HCT116 (cell line): Measurements from ENCODE around the gene TRIM41. TPM values are rescaled to one million over a fixed set of nuclear protein-coding genes. Genes with fewer than 3 reads are reported as not detected.

Source experiments
- ATAC-seq: fragments of 200-7000 bp; cut with Tn5 transposase; 2 replicates; pipeline ENCODE4 v1.9.1; 2020; ENCODE audit warnings: mild to moderate bottlenecking, moderate library complexity
- BruUV-seq: library from RNA; stranded (reverse); fragments of 400-500 nt; replicated peaks from 2 replicates; lab custom pipeline; 2021; lab: Mats Ljungman, UMichigan
- CTCF ChIA-PET: fragments of 300-600 bp; sonication (Branson Sonifier 250); formaldehyde crosslinking; loops from one replicate; lab custom pipeline; 2021; ENCODE audit warnings: antibody characterized with exemption; lab: Charles Lee
- POLR2A ChIA-PET: fragments of 300-600, 350-600 bp; sonication (Branson Sonifier 250); formaldehyde crosslinking; loops from one replicate; lab custom pipeline; 2021; ENCODE audit warnings: antibody characterized with exemption; lab: Charles Lee
- RAD21 ChIA-PET, 2 experiments: fragments of 300-600 bp; sonication (Branson Sonifier 250); formaldehyde crosslinking; loops; one replicate each; lab custom pipeline; 2023; ENCODE audit warnings: low total read pairs in 2 of 2; ENCODE audit not compliant: uncharacterized antibody in 2 of 2, unreplicated experiment in 2 of 2, low non-redundant PET in 1 of 2; lab: Charles Lee
- DNase-seq: peaks from one replicate; pipeline ENCODE4 v3.0.0-alpha.2; 2010; ENCODE audit warnings: low read depth, low spot score
- H2AFZ ChIP-seq: fragments of 200-600 bp; shearing (Covaris generic), sonication (generic); 2 replicates; pipeline ENCODE4 v1.6.1; 2017; ENCODE audit warnings: low read depth, mixed run types, mixed read lengths, antibody characterized with exemption, low read length; ENCODE audit not compliant: poor library complexity, severe bottlenecking
- H3K27ac ChIP-seq: 2 replicates; pipeline ENCODE4 v1.5.1; 2012; ENCODE audit warnings: low read depth, low read length
- H3K27me3 ChIP-seq: fragments of 200-600 bp; sonication (generic); 2 replicates; pipeline ENCODE4 v1.6.1; 2016; ENCODE audit warnings: mixed run types, low read length, mixed read lengths; ENCODE audit not compliant: insufficient read depth
- H3K36me3 ChIP-seq, 2 experiments: fragments of 200-500 bp in 1 of 2; fragments of 200-600 bp in 1 of 2; sonication (Bioruptor generic) in 1 of 2; sonication (generic) in 1 of 2; 2 replicates each; pipeline versions ENCODE4 v1.5.1 to v1.6.1; 2014 to 2016; ENCODE audit warnings: low read length in 2 of 2, inconsistent platforms in 1 of 2, mixed read lengths in 1 of 2, mixed run types in 1 of 2; ENCODE audit not compliant: insufficient read depth in 2 of 2, control insufficient read depth in 1 of 2
- H3K4me1 ChIP-seq, 2 experiments: fragments of 200-600 bp in 1 of 2; sonication (generic) in 1 of 2; 2 replicates each; pipeline versions ENCODE4 v1.5.1 to v1.6.1; 2012 to 2017; ENCODE audit warnings: low read length in 2 of 2, inconsistent platforms in 1 of 2, mild to moderate bottlenecking in 1 of 2, mixed read lengths in 1 of 2, mixed run types in 1 of 2, moderate library complexity in 1 of 2; ENCODE audit not compliant: insufficient read depth in 2 of 2, control insufficient read depth in 1 of 2
- H3K4me2 ChIP-seq: fragments of 200-600 bp; sonication (generic); 2 replicates; pipeline ENCODE4 v1.6.1; 2017; ENCODE audit warnings: mixed run types, low read length, mixed read lengths
- H3K4me3 ChIP-seq, 2 experiments: fragments of 200-600 bp in 1 of 2; sonication (generic) in 1 of 2; replicated peaks in 1 of 2; 2 replicates each; pipeline ENCODE4 v1.5.1; 2011 to 2016; ENCODE audit warnings: low read length in 2 of 2, control low read depth in 1 of 2, low read depth in 1 of 2, mild to moderate bottlenecking in 1 of 2, mixed read lengths in 1 of 2, mixed run types in 1 of 2
- H3K79me2 ChIP-seq: fragments of 200-600 bp; sonication (generic); 2 replicates; pipeline ENCODE4 v1.6.1; 2017; ENCODE audit warnings: mild to moderate bottlenecking, mixed run types, low read length, moderate library complexity, mixed read lengths; ENCODE audit not compliant: insufficient read depth
- H3K9ac ChIP-seq: fragments of 200-600 bp; sonication (generic); 2 replicates; pipeline ENCODE4 v1.6.1; 2016; ENCODE audit warnings: low read length, mixed read lengths
- H3K9me2 ChIP-seq: fragments of 200-600 bp; sonication (generic), shearing (Covaris generic); 2 replicates; pipeline ENCODE4 v1.6.1; 2017; ENCODE audit warnings: mixed run types, mild to moderate bottlenecking, moderate library complexity; ENCODE audit not compliant: insufficient read depth
- H3K9me3 ChIP-seq, 2 experiments: fragments of 200-500 bp in 1 of 2; fragments of 200-600 bp in 1 of 2; sonication (Bioruptor generic) in 1 of 2; sonication (generic) in 1 of 2; 2 replicates each; pipeline ENCODE4 v1.6.1; 2014 to 2017; ENCODE audit warnings: low read length in 2 of 2, mixed read lengths in 2 of 2, inconsistent platforms in 1 of 2, low read depth in 1 of 2, mild to moderate bottlenecking in 1 of 2, mixed run types in 1 of 2, moderate library complexity in 1 of 2; ENCODE audit not compliant: control insufficient read depth in 1 of 2, insufficient read depth in 1 of 2
- H4K20me1 ChIP-seq: fragments of 200-600 bp; sonication (generic), shearing (Covaris generic); 2 replicates; pipeline ENCODE4 v1.6.1; 2017; ENCODE audit warnings: mixed run types, mild to moderate bottlenecking, moderate library complexity; ENCODE audit not compliant: insufficient read depth
- EGR1 ChIP-seq: IDR thresholded peaks from 2 replicates; pipeline ENCODE4 v1.6.1; 2012; ENCODE audit warnings: low read depth
- POLR2AphosphoS5 ChIP-seq: IDR thresholded peaks from 2 replicates; pipeline ENCODE4 v1.6.1; 2011; ENCODE audit warnings: mild to moderate bottlenecking, low read depth, low read length, moderate library complexity
- intact Hi-C: fragments of 100-400 bp; cut with micrococcal nuclease; formaldehyde crosslinking; loops from 2 replicates; pipeline ENCODE4 v1.10.0; 2022
- total RNA-seq: library from RNA; stranded (reverse); gene quantifications from one replicate; pipeline ENCODE4 v1.2.1, GENCODE V29; 2021; ENCODE audit not compliant: unreplicated experiment
- TF ChIP-seq, protein P1 (sequence below): IDR thresholded peaks from 2 replicates; pipeline ENCODE4 v1.6.1; 2011; ENCODE audit warnings: mild to moderate bottlenecking, low read length, moderate library complexity; ENCODE audit not compliant: insufficient replicate concordance; ENCODE audit errors: extremely low read depth

The TRIM41 gene
- total RNA-seq, 1 experiment from 2014 or later: 51.8 TPM

DNA sequence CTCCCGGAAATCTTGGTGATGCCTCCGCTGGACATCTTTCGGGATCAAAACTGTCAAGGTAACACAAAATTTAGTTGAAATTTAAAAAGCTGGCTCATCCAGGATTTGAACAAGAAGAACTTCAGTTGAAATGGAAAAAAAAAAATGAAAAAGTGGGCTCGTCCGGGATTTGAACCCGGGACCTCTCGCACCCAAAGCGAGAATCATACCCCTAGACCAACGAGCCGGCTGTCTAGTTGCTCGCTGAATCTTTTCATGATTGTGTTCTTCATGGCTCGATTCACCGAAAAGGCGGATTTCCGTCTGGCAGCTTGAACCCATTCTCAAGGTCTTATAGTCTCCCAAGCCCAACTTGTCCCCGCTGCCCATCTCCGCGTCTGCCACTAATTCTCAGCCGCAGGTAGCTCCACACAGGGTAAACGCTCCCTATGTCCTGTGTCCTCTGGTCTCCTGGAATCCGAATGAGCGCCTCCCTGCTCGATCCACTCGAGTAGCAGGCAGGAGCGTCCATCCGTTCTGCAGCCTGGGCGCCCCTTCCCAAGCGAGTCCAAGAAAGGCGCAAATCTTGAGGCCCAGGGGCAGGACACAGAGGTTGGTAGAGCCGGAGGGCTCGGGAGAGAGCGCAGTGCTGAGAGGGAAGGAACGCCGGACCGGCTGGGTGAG is 34.2 kb upstream of the TRIM41 start:
- H3K4me1 ChIP-seq: peaks cover 23 to 61% of the 10 kb centered on the region in 2 experiments
- BruUV-seq: no TSS peak
- H3K4me2 ChIP-seq: peak overlapping the region; percentile 90
- no peaks in the 10 kb centered on the region for H4K20me1 ChIP-seq
- ATAC-seq (peak; percentile 13), DNase-seq (peak; percentile 71)
- no peaks in the 10 kb centered on the region for H3K9me3 ChIP-seq
- peak overlapping the region; percentile 67 for H3K27ac ChIP-seq
- no peaks in the 10 kb centered on the region for H3K36me3 ChIP-seq
- H2AFZ ChIP-seq: peak overlapping the region; percentile 83
- peak overlapping the region; percentile 64 for H3K9ac ChIP-seq
- RAD21 ChIA-PET: no interaction called here
- H3K4me3 ChIP-seq: peak overlapping the region; percentile 41 to 64
- CTCF ChIA-PET: interaction anchor here (0.8 to 0.9 kb wide), 2 partner anchors 21 to 34 kb away, joined by 3 read pairs; partner anchors contain the start of gene TRIM41
- TF ChIP-seq POLR2AphosphoS5: no peak
- no peak for TF ChIP-seq EGR1
- TF ChIP-seq, protein P1, sequence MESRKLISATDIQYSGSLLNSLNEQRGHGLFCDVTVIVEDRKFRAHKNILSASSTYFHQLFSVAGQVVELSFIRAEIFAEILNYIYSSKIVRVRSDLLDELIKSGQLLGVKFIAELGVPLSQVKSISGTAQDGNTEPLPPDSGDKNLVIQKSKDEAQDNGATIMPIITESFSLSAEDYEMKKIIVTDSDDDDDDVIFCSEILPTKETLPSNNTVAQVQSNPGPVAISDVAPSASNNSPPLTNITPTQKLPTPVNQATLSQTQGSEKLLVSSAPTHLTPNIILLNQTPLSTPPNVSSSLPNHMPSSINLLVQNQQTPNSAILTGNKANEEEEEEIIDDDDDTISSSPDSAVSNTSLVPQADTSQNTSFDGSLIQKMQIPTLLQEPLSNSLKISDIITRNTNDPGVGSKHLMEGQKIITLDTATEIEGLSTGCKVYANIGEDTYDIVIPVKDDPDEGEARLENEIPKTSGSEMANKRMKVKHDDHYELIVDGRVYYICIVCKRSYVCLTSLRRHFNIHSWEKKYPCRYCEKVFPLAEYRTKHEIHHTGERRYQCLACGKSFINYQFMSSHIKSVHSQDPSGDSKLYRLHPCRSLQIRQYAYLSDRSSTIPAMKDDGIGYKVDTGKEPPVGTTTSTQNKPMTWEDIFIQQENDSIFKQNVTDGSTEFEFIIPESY: peak; percentile 26
- H3K79me2 ChIP-seq: 0 out of 2 replicates have a peak, but pooled peaks cover 6% of the 10 kb centered on the region
- H3K9me2 ChIP-seq: no peaks in the 10 kb centered on the region
- no peaks in the 10 kb centered on the region for H3K27me3 ChIP-seq
- intact Hi-C loops: loop anchor here (1.0 to 2.0 kb wide), 4 partner anchors 16 to 33 kb away; no protein-coding TSS in a partner anchor
- POLR2A ChIA-PET: interaction anchor here (0.7 to 3.2 kb wide), 6 partner anchors 15 to 48 kb away, joined by 3 to 13 read pairs (median 6); partner anchors contain the start of gene TRIM7
